Glutamatergic neuron (in vitro differentiated cells): ENCODE results near the gene FAM171A1. TPM values are rescaled to one million over a fixed set of nuclear protein-coding genes. Genes with fewer than 3 reads are reported as not detected.

ENCODE experiments used
- DNase-seq: peaks from one replicate; pipeline ENCODE4 v3.0.0; 2022
- H3K27ac Mint-ChIP-seq: one replicate; pipeline ENCODE4 v1.8.0; 2020; ENCODE audit warnings: mild to moderate bottlenecking, mixed read lengths, inconsistent platforms; ENCODE audit not compliant: unreplicated experiment
- H3K27me3 Mint-ChIP-seq: one replicate; pipeline ENCODE4 v1.8.0; 2020; ENCODE audit warnings: mild to moderate bottlenecking, moderate library complexity, mixed read lengths, inconsistent platforms; ENCODE audit not compliant: unreplicated experiment
- H3K36me3 Mint-ChIP-seq: one replicate; pipeline ENCODE4 v1.8.0; 2020; ENCODE audit warnings: mild to moderate bottlenecking, mixed read lengths, inconsistent platforms; ENCODE audit not compliant: unreplicated experiment
- H3K4me1 Mint-ChIP-seq: one replicate; pipeline ENCODE4 v1.8.0; 2020; ENCODE audit warnings: mild to moderate bottlenecking, low read depth, mixed read lengths, inconsistent platforms; ENCODE audit not compliant: unreplicated experiment
- H3K4me3 Mint-ChIP-seq: one replicate; pipeline ENCODE4 v1.8.0; 2020; ENCODE audit warnings: mild to moderate bottlenecking, mixed read lengths, inconsistent platforms; ENCODE audit not compliant: unreplicated experiment
- H3K9me3 Mint-ChIP-seq: one replicate; pipeline ENCODE4 v1.8.0; 2020; ENCODE audit warnings: mild to moderate bottlenecking, moderate library complexity, mixed read lengths, inconsistent platforms; ENCODE audit not compliant: unreplicated experiment
- CTCF ChIP-seq: fragments of 200-600 bp; sonication (generic); IDR thresholded peaks from one replicate; pipeline ENCODE4 v1.5.0; 2021; ENCODE audit not compliant: partially characterized antibody, unreplicated experiment
- long read RNA-seq: library from polyadenylated mRNA; unstranded; transcript quantifications from one replicate; pipeline ENCODE4 v2.0.0, GENCODE V29; 2020; ENCODE audit not compliant: unreplicated experiment
- total RNA-seq: library from RNA; stranded (reverse); fragmentation: NEBNext Ultra II Directional; extraction: Animal tissue kit (Norgen Biotek cat#: 25700); gene quantifications from one replicate; pipeline ENCODE4 v1.2.1, GENCODE V29; 2021; ENCODE audit not compliant: unreplicated experiment

Gene FAM171A1
- total RNA-seq: 186 TPM
- long read RNA-seq, transcript FAM171A1-201 (8 exons, 3,952 nt): major isoform, 6 of 30 reads
- long read RNA-seq, partial matches to known transcripts: 5 of 30 reads
- long read RNA-seq, other reads (novel, unspliced or antisense): 19 of 30 reads

GRCh38 chr10:15370856-15371701 lies at the start of gene FAM171A1:
Gene FAM171A1 (minus strand): TSS chr10:15371289. CDS start chr10:15371052, 237 bp downstream.
- DNase-seq: peak; percentile 84
- peaks cover 11% of the 10 kb centered on the region for H3K9me3 Mint-ChIP-seq
- H3K4me1 Mint-ChIP-seq: peaks cover 12% of the 10 kb centered on the region
- no peak for TF ChIP-seq CTCF
- peak within 1 kb of the TSS; percentile 99 for H3K4me3 Mint-ChIP-seq
- H3K27ac Mint-ChIP-seq: peak within 1 kb of the TSS; percentile 98
- peaks cover 10% of the 10 kb centered on the region for H3K27me3 Mint-ChIP-seq
- H3K36me3 Mint-ChIP-seq: no peaks in the 10 kb centered on the region

GRCh38 chr10:15420858-15421257 lies 49.8 kb upstream of the FAM171A1 start:
- Mint-ChIP-seq H3K9me3 (peaks cover 7% of the 10 kb centered on the region), H3K27ac (no peak overlapping the region), H3K4me3 (no peak overlapping the region), H3K4me1 (peaks cover 2% of the 10 kb centered on the region), H3K36me3 (peaks cover 7% of the 10 kb centered on the region), H3K27me3 (no peaks in the 10 kb centered on the region)
- no peak for DNase-seq
- no peak for TF ChIP-seq CTCF

- TF ChIP-seq CTCF: peak; percentile 96
- DNase-seq: peak; percentile 58
Measured at GRCh38 chr10:15419279-15419874, 48.3 kb upstream of the FAM171A1 start.

GRCh38 chr10:15416034-15416433 lies 44.9 kb upstream of the FAM171A1 start:
- no peak overlapping the region for H3K4me3 Mint-ChIP-seq
- H3K9me3 Mint-ChIP-seq: peaks cover 2% of the 10 kb centered on the region
- H3K4me1 Mint-ChIP-seq: no peaks in the 10 kb centered on the region
- no peak overlapping the region for H3K27ac Mint-ChIP-seq
- DNase-seq: no peak
- TF ChIP-seq CTCF: no peak
- H3K27me3 Mint-ChIP-seq: no peaks in the 10 kb centered on the region
- peaks cover 4% of the 10 kb centered on the region for H3K36me3 Mint-ChIP-seq

More at GRCh38 chr10:15419279-15419874, 48.3 kb upstream of the FAM171A1 start:
- Mint-ChIP-seq H3K36me3 (peaks cover 11% of the 10 kb centered on the region), H3K27ac (no peak overlapping the region), H3K9me3 (peaks cover 4% of the 10 kb centered on the region), H3K27me3 (no peaks in the 10 kb centered on the region), H3K4me1 (no peaks in the 10 kb centered on the region), H3K4me3 (no peak overlapping the region)
